Hair follicular keratinocyte (primary cell): ENCODE results near the gene THOP1. TPM values are rescaled to one million over a fixed set of nuclear protein-coding genes. Genes with fewer than 3 reads are reported as not detected.

Experiments used
- total RNA-seq: library from RNA; depleted of rRNA; stranded (reverse); fragments of >200 nt; gene quantifications from 2 replicates; pipeline ENCODE4 v1.2.3, GENCODE V29; 2015

The THOP1 gene
- total RNA-seq: 75.8 and 139 TPM in 2 replicates

GRCh38 chr19:2785244-2785997 lies at the start of gene THOP1:
Gene THOP1 (plus strand): TSS chr19:2785503. CDS start chr19:2785663, 160 bp downstream.

DNA sequence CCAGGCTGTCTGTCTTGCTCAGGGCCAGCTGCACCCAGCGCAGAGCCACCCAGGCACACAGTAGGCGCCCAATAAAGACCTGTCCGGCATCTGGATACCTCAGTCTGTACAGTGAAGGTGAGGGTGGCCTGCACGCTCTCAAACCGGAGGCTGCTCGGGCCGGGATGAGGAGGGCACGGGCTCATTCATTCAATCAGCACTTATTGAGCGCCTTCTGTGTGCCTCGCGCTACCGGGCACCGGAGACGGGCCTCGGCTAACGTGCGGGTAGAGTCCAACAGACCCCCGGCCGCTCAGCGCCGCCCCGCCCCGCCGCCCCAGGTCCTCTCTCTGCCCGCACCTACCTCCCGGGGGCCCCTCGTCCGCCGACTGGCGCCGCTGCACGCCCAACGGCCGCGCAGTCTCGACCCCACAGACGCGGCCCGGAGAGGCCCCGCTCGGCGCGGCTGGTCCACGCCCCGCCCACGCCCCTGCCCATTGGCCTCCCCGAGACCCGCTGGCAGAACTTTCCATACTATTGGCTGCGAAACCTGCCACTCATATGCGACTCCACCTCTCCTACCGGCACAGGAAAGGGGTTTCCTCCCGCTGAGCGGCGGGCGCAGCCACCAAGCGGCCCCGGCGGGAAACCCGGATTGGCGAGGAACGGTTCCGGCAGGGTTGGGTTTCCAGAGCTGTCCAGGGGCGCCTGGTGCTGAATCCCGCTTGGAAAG lies 45.5 kb upstream of the THOP1 start, which contains the start of gene SLC39A3:
SLC39A3 (minus strand) TSS at position 416 of the 712 bp plus-strand sequence. CDS start 2,760 bp downstream, outside the sequence.

GRCh38 chr19:2782936-2783780 lies 2.1 kb upstream of the THOP1 start, which contains the start of gene SGTA:
Gene SGTA (minus strand): TSS chr19:2783273. CDS start chr19:2769068, 14,205 bp downstream.

GRCh38 chr19:2819540-2820111 lies 34.3 kb downstream of the THOP1 start, which contains the start of gene ZNF554:
Gene ZNF554 (plus strand): TSS chr19:2819868. CDS start chr19:2820072, 204 bp downstream.

GRCh38 chr19:2840794-2841791 lies 55.8 kb downstream of the THOP1 start, which contains the start of gene ZNF555:
Gene ZNF555 (plus strand): TSS chr19:2841475. CDS start chr19:2841573, 98 bp downstream.

Other genes starting within 250 kb of the THOP1 start
- gene GNG7, start 82.8 kb upstream of the THOP1 start, total RNA-seq: not detected in 2 replicates
- not detected in 2 replicates for gene DIRAS1, start 64.1 kb upstream of the THOP1 start, total RNA-seq
- 41.8 and 56.8 TPM in 2 replicates for gene SLC39A3, start 45.5 kb upstream of the THOP1 start, total RNA-seq
- gene SGTA, start 2.2 kb upstream of the THOP1 start, total RNA-seq: 60.8 and 84.7 TPM in 2 replicates
- gene ZNF554, start 34.4 kb downstream of the THOP1 start, total RNA-seq: 1.1 and 1.6 TPM in 2 replicates
- 4.2 and 4.9 TPM in 2 replicates for gene ZNF555, start 56.0 kb downstream of the THOP1 start, total RNA-seq
- gene ZNF556, start 81.8 kb downstream of the THOP1 start, total RNA-seq: not detected in 2 replicates
- 4.4 and 6.9 TPM in 2 replicates for gene ZNF57, start 115.4 kb downstream of the THOP1 start, total RNA-seq
- 1.4 and 3.3 TPM in 2 replicates for gene ZNF77, start 159.5 kb downstream of the THOP1 start, total RNA-seq
- not detected in 2 replicates for gene TLE6, start 192.1 kb downstream of the THOP1 start, total RNA-seq
- 0.11 and 1.5 TPM in 2 replicates for gene TLE2, start 243.8 kb downstream of the THOP1 start, total RNA-seq